Neural progenitor cell (in vitro differentiated cells): ENCODE results near the gene HNRNPA1. TPM values are rescaled to one million over a fixed set of nuclear protein-coding genes. Genes with fewer than 3 reads are reported as not detected.
A peak's percentile ranks its signal among the peaks of the same experiment; 100 is the strongest.

Experiments used
- DNase-seq: peaks from one replicate; pipeline ENCODE4 v3.0.0-alpha.2; 2016; ENCODE audit warnings: low spot score
- H2AFZ ChIP-seq: fragments of 200-600 bp; sonication (generic); replicated peaks from 2 replicates; pipeline ENCODE4 v1.6.1; 2016; ENCODE audit warnings: antibody characterized with exemption
- H3F3A ChIP-seq: fragments of 200-600 bp; sonication (generic); 2 replicates; pipeline ENCODE4 v1.6.1; 2016; ENCODE audit warnings: antibody characterized with exemption, low read depth
- H3K27ac ChIP-seq: fragments of 200-600 bp; sonication (generic); 2 replicates; pipeline ENCODE4 v1.5.1; 2016; ENCODE audit warnings: mild to moderate bottlenecking
- H3K27me3 ChIP-seq: fragments of 200-600 bp; sonication (generic); 2 replicates; pipeline ENCODE4 v1.6.1; 2016; ENCODE audit warnings: mild to moderate bottlenecking, moderate library complexity
- H3K36me3 ChIP-seq: fragments of 200-600 bp; sonication (generic); 2 replicates; pipeline ENCODE4 v1.5.1; 2016
- H3K4me1 ChIP-seq: fragments of 200-600 bp; sonication (generic); 2 replicates; pipeline ENCODE4 v1.6.1; 2016; ENCODE audit warnings: mixed run types
- H3K4me2 ChIP-seq: fragments of 200-600 bp; sonication (generic); 2 replicates; pipeline ENCODE4 v1.6.1; 2016
- H3K4me3 ChIP-seq: fragments of 200-600 bp; sonication (generic); 2 replicates; pipeline ENCODE4 v1.5.1; 2016
- H3K79me2 ChIP-seq: fragments of 200-600 bp; sonication (generic); 2 replicates; pipeline ENCODE4 v1.6.1; 2016; ENCODE audit warnings: low read depth
- H3K9ac ChIP-seq: fragments of 200-600 bp; sonication (generic); 2 replicates; pipeline ENCODE4 v1.6.1; 2016
- H3K9me3 ChIP-seq: fragments of 200-600 bp; sonication (generic); 2 replicates; pipeline ENCODE4 v1.5.1; 2016; ENCODE audit warnings: low read depth
- H4K20me1 ChIP-seq: fragments of 200-600 bp; sonication (generic); 2 replicates; pipeline ENCODE4 v1.6.1; 2016; ENCODE audit warnings: low read depth
- H3K27ac Mint-ChIP-seq: 3 replicates; pipeline ENCODE4 v1.8.0; 2021; ENCODE audit warnings: mixed read lengths
- H3K27me3 Mint-ChIP-seq: 2 replicates; pipeline ENCODE4 v1.8.0; 2022; ENCODE audit warnings: low read depth, mild to moderate bottlenecking, inconsistent platforms, moderate library complexity, mixed read lengths; ENCODE audit not compliant: insufficient read depth
- H3K36me3 Mint-ChIP-seq: 3 replicates; pipeline ENCODE4 v1.8.0; 2021; ENCODE audit warnings: mixed read lengths
- H3K4me1 Mint-ChIP-seq: 3 replicates; pipeline ENCODE4 v1.8.0; 2021; ENCODE audit warnings: mixed read lengths
- H3K4me3 Mint-ChIP-seq: 3 replicates; pipeline ENCODE4 v1.8.0; 2021; ENCODE audit warnings: mild to moderate bottlenecking, moderate library complexity, mixed read lengths
- H3K9me3 Mint-ChIP-seq: 3 replicates; pipeline ENCODE4 v1.8.0; 2020; ENCODE audit warnings: mixed read lengths
- EZH2 ChIP-seq: fragments of 200-600 bp; sonication (generic); IDR thresholded peaks from 2 replicates; pipeline ENCODE4 v1.6.1; 2017; ENCODE audit warnings: antibody characterized with exemption, mild to moderate bottlenecking, moderate library complexity
- EZH2phosphoT487 ChIP-seq: fragments of 200-600 bp; sonication (generic); IDR thresholded peaks from 2 replicates; pipeline ENCODE4 v1.6.1; 2017; ENCODE audit warnings: antibody characterized with exemption
- total RNA-seq: library from RNA; depleted of rRNA; stranded (reverse); fragments of >200 nt; gene quantifications from 2 replicates; pipeline ENCODE4 v1.2.3, GENCODE V29; 2015; ENCODE audit warnings: low replicate concordance
- TF ChIP-seq, protein P1 (sequence below): fragments of 200-600 bp; sonication (generic); IDR thresholded peaks from 2 replicates; pipeline ENCODE4 v1.5.1; 2017; ENCODE audit warnings: antibody characterized with exemption, mild to moderate bottlenecking

The HNRNPA1 gene
- total RNA-seq, 1 donor from 2014 or later: 2,341 TPM

DNA sequence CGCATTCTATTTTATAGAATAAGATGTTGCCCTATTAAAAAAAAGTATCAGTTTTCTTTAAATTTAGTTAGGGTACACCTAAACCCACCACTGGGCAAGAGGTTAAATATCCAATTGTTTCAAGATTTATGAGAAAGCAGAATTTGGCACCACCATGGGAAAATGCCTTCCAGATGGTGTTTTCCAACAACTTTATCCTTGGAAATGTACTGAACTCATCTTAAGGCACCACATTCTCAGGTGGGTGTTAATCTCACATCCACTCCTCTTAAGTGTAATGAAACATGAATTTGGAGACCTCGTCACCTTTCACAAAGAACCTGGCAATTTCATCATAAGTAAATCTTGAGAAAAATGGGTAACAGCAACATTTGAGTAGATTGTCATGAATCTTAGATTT lies 13.7 kb upstream of the HNRNPA1 start:
- H3K9me3 ChIP-seq: no peaks in the 10 kb centered on the region
- peaks cover 100% of the 10 kb centered on the region for H3K79me2 ChIP-seq
- H3K4me3 ChIP-seq: no peak overlapping the region
- peak overlapping the region; percentile 32 for H3K27ac Mint-ChIP-seq
- peaks cover 37% of the 10 kb centered on the region for H3K4me1 Mint-ChIP-seq
- DNase-seq: no peak
- no peaks in the 10 kb centered on the region for H3K27me3 ChIP-seq
- no peak overlapping the region for H3K4me3 Mint-ChIP-seq
- peak overlapping the region; percentile 40 for H3K27ac ChIP-seq
- H3K4me2 ChIP-seq: no peak overlapping the region
- peaks cover 49% of the 10 kb centered on the region for H3F3A ChIP-seq
- peaks cover 6% of the 10 kb centered on the region for H3K27me3 Mint-ChIP-seq
- peaks cover 14% of the 10 kb centered on the region for H4K20me1 ChIP-seq
- H3K9ac ChIP-seq: no peak overlapping the region
- peaks cover 28% of the 10 kb centered on the region for H3K36me3 Mint-ChIP-seq
- peaks cover 15% of the 10 kb centered on the region for H3K4me1 ChIP-seq
- no peak overlapping the region for H2AFZ ChIP-seq
- peaks cover 2% of the 10 kb centered on the region for H3K9me3 Mint-ChIP-seq
- no peak for TF ChIP-seq EZH2phosphoT487
- TF ChIP-seq, protein P1, sequence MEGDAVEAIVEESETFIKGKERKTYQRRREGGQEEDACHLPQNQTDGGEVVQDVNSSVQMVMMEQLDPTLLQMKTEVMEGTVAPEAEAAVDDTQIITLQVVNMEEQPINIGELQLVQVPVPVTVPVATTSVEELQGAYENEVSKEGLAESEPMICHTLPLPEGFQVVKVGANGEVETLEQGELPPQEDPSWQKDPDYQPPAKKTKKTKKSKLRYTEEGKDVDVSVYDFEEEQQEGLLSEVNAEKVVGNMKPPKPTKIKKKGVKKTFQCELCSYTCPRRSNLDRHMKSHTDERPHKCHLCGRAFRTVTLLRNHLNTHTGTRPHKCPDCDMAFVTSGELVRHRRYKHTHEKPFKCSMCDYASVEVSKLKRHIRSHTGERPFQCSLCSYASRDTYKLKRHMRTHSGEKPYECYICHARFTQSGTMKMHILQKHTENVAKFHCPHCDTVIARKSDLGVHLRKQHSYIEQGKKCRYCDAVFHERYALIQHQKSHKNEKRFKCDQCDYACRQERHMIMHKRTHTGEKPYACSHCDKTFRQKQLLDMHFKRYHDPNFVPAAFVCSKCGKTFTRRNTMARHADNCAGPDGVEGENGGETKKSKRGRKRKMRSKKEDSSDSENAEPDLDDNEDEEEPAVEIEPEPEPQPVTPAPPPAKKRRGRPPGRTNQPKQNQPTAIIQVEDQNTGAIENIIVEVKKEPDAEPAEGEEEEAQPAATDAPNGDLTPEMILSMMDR: no peak
- TF ChIP-seq EZH2: no peak
- peaks cover 7% of the 10 kb centered on the region for H3K36me3 ChIP-seq

DNA sequence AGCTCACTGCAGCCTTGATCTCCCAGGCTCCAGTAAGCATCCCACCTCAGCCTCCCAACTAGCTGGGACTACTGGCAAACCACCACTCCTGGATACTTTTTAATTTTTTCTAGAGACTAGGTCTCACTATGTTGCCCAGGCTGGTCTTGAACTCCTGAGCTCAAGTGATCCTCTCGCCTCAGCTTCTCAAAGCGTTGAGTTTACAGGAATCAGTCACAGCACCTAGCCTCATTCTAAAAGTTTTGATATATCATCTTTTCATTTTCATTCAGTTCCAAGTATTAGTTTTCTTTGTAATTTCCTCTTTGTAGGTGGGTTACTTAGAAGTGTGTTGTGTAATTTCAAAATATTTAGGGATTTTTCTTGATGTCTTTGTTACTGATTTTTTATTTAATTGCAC lies 10.2 kb upstream of the HNRNPA1 start:
- TF ChIP-seq EZH2phosphoT487: no peak
- TF ChIP-seq EZH2: no peak
- H3K27me3 ChIP-seq: no peaks in the 10 kb centered on the region
- H3K9me3 ChIP-seq: no peaks in the 10 kb centered on the region
- H3K4me2 ChIP-seq: no peak overlapping the region
- H2AFZ ChIP-seq: no peak overlapping the region
- Mint-ChIP-seq H3K9me3 (no peaks in the 10 kb centered on the region), H3K4me3 (no peak overlapping the region), H3K4me1 (peaks cover 16% of the 10 kb centered on the region), H3K36me3 (peaks cover 33% of the 10 kb centered on the region), H3K27me3 (peaks cover 3% of the 10 kb centered on the region), H3K27ac (no peak overlapping the region)
- H3K9ac ChIP-seq: no peak overlapping the region
- peaks cover 100% of the 10 kb centered on the region for H3K79me2 ChIP-seq
- peaks cover 39% of the 10 kb centered on the region for H3F3A ChIP-seq
- no peak overlapping the region for H3K4me3 ChIP-seq
- H3K27ac ChIP-seq: peak overlapping the region; percentile 42
- peaks cover 22% of the 10 kb centered on the region for H3K36me3 ChIP-seq
- no peak for DNase-seq
- no peaks in the 10 kb centered on the region for H3K4me1 ChIP-seq
- H4K20me1 ChIP-seq: peaks cover 45% of the 10 kb centered on the region

DNA sequence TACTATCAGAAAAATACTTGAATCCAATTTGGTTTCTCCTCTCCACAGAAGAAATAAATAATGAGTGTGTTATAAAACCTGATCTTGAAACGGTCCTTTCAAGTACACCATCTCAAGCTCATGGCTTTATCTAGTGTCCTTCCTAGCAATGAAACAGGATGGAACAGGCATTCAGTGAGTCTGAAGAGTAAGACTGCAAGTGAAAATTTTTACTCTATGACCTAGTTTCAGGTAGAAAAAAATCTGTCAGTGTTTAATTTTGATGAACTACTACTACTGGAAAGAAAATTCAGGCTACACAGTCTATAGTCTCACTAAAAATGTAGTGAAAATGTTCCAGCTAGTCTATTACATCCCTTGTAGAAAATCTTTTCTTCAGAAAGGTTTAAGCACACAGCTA lies 8.3 kb upstream of the HNRNPA1 start:
- no peak for DNase-seq
- H4K20me1 ChIP-seq: peaks cover 48% of the 10 kb centered on the region
- H3K9me3 ChIP-seq: no peaks in the 10 kb centered on the region
- peaks cover 3% of the 10 kb centered on the region for H3K27me3 Mint-ChIP-seq
- no peaks in the 10 kb centered on the region for H3K9me3 Mint-ChIP-seq
- peaks cover 22% of the 10 kb centered on the region for H3K36me3 ChIP-seq
- H3K4me3 ChIP-seq: no peak overlapping the region
- H3K4me2 ChIP-seq: no peak overlapping the region
- TF ChIP-seq EZH2 (no peak), EZH2phosphoT487 (no peak)
- TF ChIP-seq, protein P1: no peak
- no peak overlapping the region for H3K4me3 Mint-ChIP-seq
- H3K27ac ChIP-seq: peak overlapping the region; percentile 12
- peaks cover 32% of the 10 kb centered on the region for H3K36me3 Mint-ChIP-seq
- H2AFZ ChIP-seq: no peak overlapping the region
- H3K4me1 Mint-ChIP-seq: peaks cover 22% of the 10 kb centered on the region
- peaks cover 48% of the 10 kb centered on the region for H3F3A ChIP-seq
- peaks cover 100% of the 10 kb centered on the region for H3K79me2 ChIP-seq
- H3K27me3 ChIP-seq: no peaks in the 10 kb centered on the region
- peaks cover 10% of the 10 kb centered on the region for H3K4me1 ChIP-seq
- no peak overlapping the region for H3K9ac ChIP-seq
- no peak overlapping the region for H3K27ac Mint-ChIP-seq

DNA sequence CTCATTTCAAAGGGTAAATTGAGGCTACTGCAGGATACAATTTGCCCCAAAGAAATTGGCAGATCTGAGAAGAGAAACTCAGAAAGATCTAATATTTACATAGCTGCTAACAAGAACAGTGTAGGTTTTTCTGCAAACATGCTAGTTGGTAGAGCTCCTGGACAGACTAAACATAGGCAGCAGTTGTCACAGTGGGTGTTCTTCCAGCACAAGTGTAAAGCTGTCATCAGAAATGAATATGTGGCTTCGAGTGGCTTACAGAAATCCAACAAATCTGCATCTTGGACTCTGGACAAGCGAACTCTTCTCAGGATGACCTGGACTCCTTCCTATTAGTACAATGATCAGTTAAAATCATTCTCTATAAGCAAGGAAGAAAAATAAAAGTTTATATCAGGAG lies 6.5 kb upstream of the HNRNPA1 start:
- H3K4me2 ChIP-seq: no peak overlapping the region
- Mint-ChIP-seq H3K4me3 (no peak overlapping the region), H3K27me3 (peaks cover 3% of the 10 kb centered on the region)

More for the DNA sequence above, 6.5 kb upstream of the HNRNPA1 start:
- Histone ChIP-seq H3K36me3 (peaks cover 17% of the 10 kb centered on the region), H3K79me2 (peaks cover 100% of the 10 kb centered on the region), H3K4me3 (no peak overlapping the region), H2AFZ (no peak overlapping the region), H3K9ac (no peak overlapping the region), H4K20me1 (peaks cover 65% of the 10 kb centered on the region), H3K4me1 (peaks cover 25% of the 10 kb centered on the region), H3K9me3 (no peaks in the 10 kb centered on the region), H3K27me3 (no peaks in the 10 kb centered on the region), H3K27ac (peak overlapping the region; percentile 43), H3F3A (peaks cover 54% of the 10 kb centered on the region)
- Mint-ChIP-seq H3K9me3 (no peaks in the 10 kb centered on the region), H3K27ac (no peak overlapping the region), H3K36me3 (peaks cover 33% of the 10 kb centered on the region), H3K4me1 (peaks cover 30% of the 10 kb centered on the region)
- no peak for TF ChIP-seq EZH2
- no peak for TF ChIP-seq EZH2phosphoT487
- TF ChIP-seq, protein P1: no peak
- no peak for DNase-seq
